Stimulated activated memory B cell treated with anti-CD40 and anti-IgM and Interleukin-4, amounts not matched to agents 10 μg/mL and 1 μg/mL and 100 μg/mL, for 72 hours (primary cell): ENCODE measurements around the gene DDIAS.

Experiments
- ATAC-seq: fragments of 150-1000 bp; cut with Tn5 transposase; 2 replicates; pipeline ENCODE4 v1.10.0; 2021
- H3K27ac Mint-ChIP-seq: one replicate; pipeline ENCODE4 v1.8.0; 2022; ENCODE audit warnings: mild to moderate bottlenecking, mixed read lengths
- H3K27me3 Mint-ChIP-seq: one replicate; pipeline ENCODE4 v1.8.0; 2022; ENCODE audit warnings: mixed read lengths
- H3K36me3 Mint-ChIP-seq: one replicate; pipeline ENCODE4 v1.8.0; 2022; ENCODE audit warnings: mixed read lengths
- H3K4me1 Mint-ChIP-seq: one replicate; pipeline ENCODE4 v1.8.0; 2022; ENCODE audit warnings: mixed read lengths
- H3K4me3 Mint-ChIP-seq: one replicate; pipeline ENCODE4 v1.8.0; 2022; ENCODE audit warnings: mild to moderate bottlenecking, moderate library complexity, mixed read lengths
- H3K9me3 Mint-ChIP-seq: one replicate; pipeline ENCODE4 v1.8.0; 2022; ENCODE audit warnings: mixed read lengths

Gene DDIAS

DNA sequence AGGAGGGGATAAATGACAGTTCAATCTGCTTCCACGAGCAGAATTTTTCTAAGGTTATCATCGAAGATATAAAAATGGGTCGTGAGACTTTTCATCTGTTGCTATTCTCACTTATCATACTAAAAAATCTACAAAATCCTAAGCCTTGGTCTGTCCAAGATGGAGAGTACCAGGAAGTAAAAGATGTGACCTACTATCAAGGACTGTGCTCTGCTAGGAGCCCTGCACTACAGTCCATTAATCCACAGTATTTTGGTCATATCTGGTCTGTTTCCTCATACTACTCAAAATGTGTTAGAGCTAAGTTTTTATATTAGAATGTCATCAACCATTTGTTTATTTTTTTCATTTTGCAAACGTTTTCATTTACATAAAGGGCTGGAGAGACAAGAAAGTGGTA lies 79.4 kb downstream of the DDIAS start:
- H3K4me1 Mint-ChIP-seq, result peaks cover 51% of the 10 kb centered on the region

DNA sequence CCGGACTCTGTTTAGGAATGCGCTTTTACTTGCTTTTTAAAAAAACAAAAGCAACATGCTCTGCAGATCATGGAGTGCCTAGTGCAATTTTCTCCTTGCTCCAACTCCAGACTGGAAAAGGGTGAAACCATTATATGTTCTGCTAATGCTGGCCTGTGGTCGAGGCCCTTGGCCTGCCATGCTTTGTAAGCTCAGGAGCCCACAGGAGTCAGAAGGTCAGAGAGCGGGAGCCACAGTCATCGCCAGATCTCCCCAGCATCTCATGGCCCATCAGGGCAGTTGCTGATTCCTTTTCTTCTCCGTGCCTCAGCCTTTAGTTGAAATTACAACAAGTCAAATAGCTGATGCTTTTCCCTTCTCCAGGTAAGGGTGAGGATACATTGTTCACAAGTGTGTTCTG lies 80.3 kb downstream of the DDIAS start:
- Mint-ChIP-seq H3K4me1 (peaks cover 46% of the 10 kb centered on the region), H3K4me3 (no peak overlapping the region), H3K9me3 (no peaks in the 10 kb centered on the region), H3K27ac (no peak overlapping the region), H3K27me3 (no peaks in the 10 kb centered on the region), H3K36me3 (peaks cover 74% of the 10 kb centered on the region)
- ATAC-seq, result no peak

More for the DNA sequence above, 79.4 kb downstream of the DDIAS start:
- no peaks in the 10 kb centered on the region for H3K27me3 Mint-ChIP-seq
- H3K9me3 Mint-ChIP-seq, result no peaks in the 10 kb centered on the region
- peaks cover 71% of the 10 kb centered on the region for H3K36me3 Mint-ChIP-seq
- no peak overlapping the region for H3K27ac Mint-ChIP-seq
- no peak for ATAC-seq
- no peak overlapping the region for H3K4me3 Mint-ChIP-seq
